Keratinocyte (primary cell): ENCODE measurements around the gene STK32C. TPM values are rescaled to one million over a fixed set of nuclear protein-coding genes. Genes with fewer than 3 reads are reported as not detected.

Source experiments
- DNase-seq: peaks from one replicate; pipeline ENCODE4 v3.0.0-alpha.2; 2011; ENCODE audit warnings: low read depth, missing footprints, low spot score
- FAIRE-seq: peaks from 2 replicates; lab custom pipeline; 2011; peaks lifted over from hg19 to GRCh38; lab: Jason Lieb, UNC
- H2AFZ ChIP-seq: 2 replicates; pipeline ENCODE4 v1.6.0; 2012; ENCODE audit warnings: low read length, control low read depth, inconsistent platforms; ENCODE audit not compliant: control insufficient read depth
- H3K27ac ChIP-seq: 2 replicates; pipeline ENCODE4 v1.5.1; 2011; ENCODE audit warnings: low read length; ENCODE audit not compliant: control insufficient read depth, insufficient read depth
- H3K27me3 ChIP-seq: 3 replicates; pipeline ENCODE4 v1.6.0; 2011; ENCODE audit warnings: low read length; ENCODE audit not compliant: control insufficient read depth, insufficient read depth; ENCODE audit errors: extremely low read depth
- H3K36me3 ChIP-seq, 2 experiments: 2 replicates in 1 of 2; 3 replicates in 1 of 2; pipeline ENCODE4 v1.5.1; 2011; ENCODE audit warnings: low read length in 2 of 2, mild to moderate bottlenecking in 1 of 2; ENCODE audit not compliant: control insufficient read depth in 2 of 2, insufficient read depth in 2 of 2; ENCODE audit errors: extremely low read depth in 1 of 2
- H3K4me1 ChIP-seq: 3 replicates; pipeline ENCODE4 v1.5.1; 2011; ENCODE audit warnings: low read length; ENCODE audit not compliant: control insufficient read depth, insufficient read depth; ENCODE audit errors: extremely low read depth
- H3K4me2 ChIP-seq: 3 replicates; pipeline ENCODE4 v1.6.0; 2011; ENCODE audit warnings: low read depth, low read length; ENCODE audit not compliant: control insufficient read depth, insufficient read depth; ENCODE audit errors: extremely low read depth
- H3K4me3 ChIP-seq, 3 experiments: fragments of 200-600 bp in 1 of 3; sonication (generic) in 1 of 3; 2 replicates in 2 of 3; 3 replicates in 1 of 3; pipeline ENCODE4 v1.5.1; 2011 to 2016; ENCODE audit warnings: low read length in 3 of 3, mild to moderate bottlenecking in 3 of 3, control low read depth in 2 of 3, inconsistent platforms in 1 of 3, low read depth in 1 of 3, mixed read lengths in 1 of 3, mixed run types in 1 of 3, moderate library complexity in 1 of 3; ENCODE audit not compliant: control insufficient read depth in 2 of 3, insufficient read depth in 2 of 3; ENCODE audit errors: extremely low read depth in 1 of 3
- H3K79me2 ChIP-seq: 2 replicates; pipeline ENCODE4 v1.6.0; 2012; ENCODE audit warnings: low read length; ENCODE audit not compliant: control insufficient read depth, insufficient read depth
- H3K9ac ChIP-seq: 3 replicates; pipeline ENCODE4 v1.6.0; 2011; ENCODE audit warnings: low read length; ENCODE audit not compliant: control insufficient read depth, insufficient read depth; ENCODE audit errors: extremely low read depth
- H3K9me1 ChIP-seq: 3 replicates; pipeline ENCODE4 v1.6.0; 2011; ENCODE audit warnings: low read length; ENCODE audit not compliant: control insufficient read depth, insufficient read depth; ENCODE audit errors: extremely low read depth
- H3K9me3 ChIP-seq: 2 replicates; pipeline ENCODE4 v1.5.1; 2012; ENCODE audit warnings: low read depth, low read length; ENCODE audit not compliant: control insufficient read depth
- H4K20me1 ChIP-seq: 3 replicates; pipeline ENCODE4 v1.6.0; 2011; ENCODE audit warnings: low read length; ENCODE audit not compliant: control insufficient read depth, insufficient read depth; ENCODE audit errors: extremely low read depth
- CTCF ChIP-seq, 3 experiments: IDR thresholded peaks in 1 of 3; conservative IDR thresholded peaks in 1 of 3; optimal IDR thresholded peaks in 1 of 3; 2 replicates in 2 of 3; 3 replicates in 1 of 3; pipeline versions ENCODE3 to v1.5.1; 2011; ENCODE audit warnings: low read length in 3 of 3, mild to moderate bottlenecking in 3 of 3, moderate library complexity in 2 of 3, control low read depth in 1 of 3, inconsistent platforms in 1 of 3; ENCODE audit not compliant: insufficient read depth in 2 of 3; ENCODE audit errors: extremely low read depth in 1 of 3
- EZH2 ChIP-seq: IDR thresholded peaks from one replicate; pipeline ENCODE4 v1.6.1; 2012; ENCODE audit warnings: inconsistent platforms, mild to moderate bottlenecking, low read length, moderate library complexity
- dilution Hi-C: fragments of 300-500 bp; cut with MboI; formaldehyde crosslinking; loops from one replicate; pipeline ENCODE4 v1.7.0; 2020; ENCODE audit warnings: low sequenced_read_pairs; ENCODE audit not compliant: extremely low pct_ligation_motif_present
- polyA plus RNA-seq, 5 experiments: library from polyadenylated mRNA; depleted of rRNA in 3 of 5; stranded (reverse) in 3 of 5; stranded (forward) in 1 of 5; unstranded in 1 of 5; fragments of >200 nt; gene quantifications; 1 replicate in 1 of 5; 2 replicates in 3 of 5; 3 replicates in 1 of 5; pipeline versions ENCODE4 v1.2.1 to v1.2.3, GENCODE V29; 2011 to 2012; ENCODE audit warnings: missing spikeins in 2 of 5, low read depth in 1 of 5, low replicate concordance in 1 of 5

STK32C gene
- polyA plus RNA-seq, 1 donor (not counting 4 experiments of a cell fraction or from before 2014, with no cell fraction given), result 4.1 TPM

DNA sequence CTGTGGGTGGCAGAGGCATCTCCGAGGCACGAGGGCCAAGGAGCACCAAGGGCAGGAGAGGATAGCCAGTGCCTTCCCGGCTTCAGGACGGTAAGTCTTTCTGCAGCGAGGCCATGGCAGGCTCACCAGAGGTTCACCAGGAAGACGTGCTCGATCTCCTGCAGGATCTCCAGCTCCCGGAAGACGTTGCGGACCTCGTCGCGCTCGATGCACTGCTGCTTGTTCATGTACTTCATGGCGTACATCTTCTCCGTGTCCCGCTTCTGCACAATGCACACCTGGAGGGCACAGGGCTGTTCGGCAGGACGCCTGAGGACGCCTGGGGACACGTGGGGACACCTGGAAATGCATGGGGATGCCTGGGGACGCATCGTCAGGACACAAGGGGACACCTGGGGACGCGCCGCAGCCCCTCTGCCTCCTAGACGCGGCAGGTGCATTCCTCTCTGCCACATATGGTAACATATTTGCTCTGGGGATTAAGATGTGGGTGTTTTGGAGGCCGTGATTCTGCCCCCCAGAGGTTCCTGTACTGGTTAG, 79.8 kb downstream of the STK32C start:
- dilution Hi-C loops, result no loop called here
- Histone ChIP-seq H3K4me1 (no peaks in the 10 kb centered on the region), H3K27me3 (no peaks in the 10 kb centered on the region), H3K27ac (no peak overlapping the region), H3K9me1 (no peaks in the 10 kb centered on the region), H3K4me3 (no peak overlapping the region), H3K79me2 (no peaks in the 10 kb centered on the region), H3K36me3 (no peaks in the 10 kb centered on the region), H3K4me2 (no peak overlapping the region), H3K9me3 (no peaks in the 10 kb centered on the region), H2AFZ (no peak overlapping the region), H4K20me1 (no peaks in the 10 kb centered on the region), H3K9ac (no peak overlapping the region)
- FAIRE-seq (no peak), DNase-seq (no peak)
- TF ChIP-seq EZH2, result no peak

DNA sequence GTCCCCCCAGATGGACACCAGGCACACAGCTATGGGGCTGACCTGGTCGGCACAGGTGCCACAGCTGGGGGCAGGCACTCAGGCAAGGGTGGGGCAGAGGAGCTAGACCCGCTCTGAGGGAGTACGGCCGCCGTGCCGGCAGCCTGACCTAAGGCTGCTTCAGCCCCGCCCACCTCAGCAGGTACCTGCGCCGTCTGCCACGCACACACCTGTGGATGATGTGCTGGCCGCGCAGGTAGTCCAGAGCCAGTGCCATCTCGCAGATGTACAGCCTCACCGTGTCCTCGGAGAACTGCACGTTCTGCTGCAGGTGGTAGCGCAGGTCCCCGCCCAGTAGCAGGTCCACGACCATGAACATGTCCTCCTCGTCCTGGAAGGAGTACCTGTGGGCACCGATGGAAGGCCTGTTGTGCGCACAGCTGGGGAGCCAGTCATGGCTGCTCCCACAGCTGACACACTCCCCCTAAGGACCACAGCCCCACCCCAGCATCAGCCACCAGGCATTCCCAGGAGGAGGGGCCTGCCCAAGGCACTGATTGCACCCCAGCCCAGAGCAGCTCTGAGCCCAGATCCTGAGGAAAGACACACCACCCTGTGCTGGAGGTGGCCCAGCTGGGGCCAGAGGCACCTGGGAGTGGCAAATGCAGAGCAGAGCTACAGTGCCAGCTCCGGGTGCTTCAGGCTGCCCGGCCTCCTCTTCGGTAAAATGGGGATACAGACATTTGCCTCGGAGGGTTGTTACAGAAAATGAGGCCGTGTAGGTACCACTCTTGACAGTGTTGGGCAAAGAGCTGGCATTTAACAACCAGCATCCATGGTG, 81.0 kb downstream of the STK32C start:
- Histone ChIP-seq H3K9ac (no peak overlapping the region), H3K9me1 (no peaks in the 10 kb centered on the region), H3K9me3 (no peaks in the 10 kb centered on the region), H3K27ac (no peak overlapping the region), H3K79me2 (no peaks in the 10 kb centered on the region), H2AFZ (no peak overlapping the region), H3K4me1 (no peaks in the 10 kb centered on the region), H3K4me3 (no peak overlapping the region), H3K36me3 (no peaks in the 10 kb centered on the region), H4K20me1 (no peaks in the 10 kb centered on the region), H3K27me3 (no peaks in the 10 kb centered on the region), H3K4me2 (no peak overlapping the region)
- FAIRE-seq, result no peak
- dilution Hi-C loops, result no loop called here
- TF ChIP-seq CTCF (optimal IDR thresholded peaks at IDR 0.05 in 1 of 3, IDR thresholded peaks at IDR 0.05 in 1 of 3, conservative IDR thresholded peaks at IDR 0.05 in 1 of 3; ENCODE audit: extremely low read depth in 1 of 3, insufficient read depth in 2 of 3, low read length in 3 of 3), result no peak
- TF ChIP-seq EZH2, result no peak
- no peak for DNase-seq
